Fibroblast of lung (primary cell): ENCODE measurements around the gene MRPS21. TPM values are rescaled to one million over a fixed set of nuclear protein-coding genes. Genes with fewer than 3 reads are reported as not detected.

Experiments used
- DNase-seq, 2 donors: peaks; one replicate each; pipeline versions ENCODE4 v3.0.0 to v3.0.0-alpha.2; 2010; ENCODE audit warnings: low read depth in 2 of 2
- H2AFZ ChIP-seq: 2 replicates; pipeline ENCODE4 v1.5.1; 2012; ENCODE audit warnings: low read length, control low read depth, inconsistent platforms
- H3K27ac ChIP-seq: 2 replicates; pipeline ENCODE4 v1.5.1; 2011; ENCODE audit warnings: low read length, control low read depth; ENCODE audit not compliant: insufficient read depth
- H3K27me3 ChIP-seq: 2 replicates; pipeline ENCODE4 v1.5.1; 2011; ENCODE audit warnings: mild to moderate bottlenecking, low read length; ENCODE audit not compliant: control insufficient read depth, insufficient read depth
- H3K36me3 ChIP-seq: 2 replicates; pipeline ENCODE4 v1.5.1; 2011; ENCODE audit warnings: low read length; ENCODE audit not compliant: control insufficient read depth, insufficient read depth
- H3K4me1 ChIP-seq: 2 replicates; pipeline ENCODE4 v1.5.1; 2011; ENCODE audit warnings: low read length; ENCODE audit not compliant: control insufficient read depth, insufficient read depth; ENCODE audit errors: extremely low read depth
- H3K4me2 ChIP-seq: 2 replicates; pipeline ENCODE4 v1.5.1; 2011; ENCODE audit warnings: low read length, control low read depth; ENCODE audit not compliant: insufficient read depth; ENCODE audit errors: extremely low read depth
- H3K4me3 ChIP-seq, 4 experiments: fragments of 200-600 bp in 1 of 4; sonication (generic) in 1 of 4; replicated peaks in 1 of 4; 2 replicates each; pipeline ENCODE4 v1.5.1; 2011 to 2016; ENCODE audit warnings: low read length in 4 of 4, low read depth in 3 of 4, mild to moderate bottlenecking in 3 of 4, control low read depth in 2 of 4, inconsistent platforms in 1 of 4, mixed read lengths in 1 of 4; ENCODE audit not compliant: insufficient read depth in 1 of 4; ENCODE audit errors: control extremely low read depth in 1 of 4
- H3K79me2 ChIP-seq: 2 replicates; pipeline ENCODE4 v1.5.1; 2012; ENCODE audit warnings: mild to moderate bottlenecking, low read length, inconsistent platforms; ENCODE audit not compliant: control insufficient read depth, insufficient read depth
- H3K9ac ChIP-seq: 2 replicates; pipeline ENCODE4 v1.5.1; 2011; ENCODE audit warnings: mild to moderate bottlenecking, low read length, control low read depth; ENCODE audit not compliant: insufficient read depth
- H3K9me3 ChIP-seq: 2 replicates; pipeline ENCODE4 v1.5.1; 2012; ENCODE audit warnings: low read depth, low read length; ENCODE audit not compliant: control insufficient read depth, insufficient read depth
- H4K20me1 ChIP-seq: 2 replicates; pipeline ENCODE4 v1.5.1; 2011; ENCODE audit warnings: low read length; ENCODE audit not compliant: control insufficient read depth, insufficient read depth; ENCODE audit errors: extremely low read depth
- EZH2 ChIP-seq: IDR thresholded peaks from 2 replicates; pipeline ENCODE4 v1.5.1; 2012; ENCODE audit warnings: low read length, control low read depth, mild to moderate bottlenecking; ENCODE audit errors: missing control alignments
- polyA plus RNA-seq, 2 donors: library from polyadenylated mRNA; depleted of rRNA in 1 of 2; stranded (reverse) in 1 of 2; unstranded in 1 of 2; fragments of >200 nt; gene quantifications; 2 replicates each; pipeline ENCODE4 v1.2.1, GENCODE V29; 2011 to 2012; ENCODE audit warnings: missing spikeins in 1 of 2
- total RNA-seq: library from RNA; depleted of rRNA; stranded (reverse); fragments of >200 nt; gene quantifications from 2 replicates; pipeline ENCODE4 v1.2.1, GENCODE V29; 2014
- TF ChIP-seq, protein P1 (sequence below), 2 donors: IDR thresholded peaks in 1 of 2; conservative IDR thresholded peaks in 1 of 2; 1 replicate in 1 of 2; 2 replicates in 1 of 2; pipeline ENCODE4 v1.5.1; 2011 to 2012; ENCODE audit warnings: low read length in 2 of 2, control low read depth in 1 of 2, inconsistent platforms in 1 of 2, low read depth in 1 of 2, mild to moderate bottlenecking in 1 of 2

Gene MRPS21
- total and polyA plus RNA-seq, 2 donors (not counting 1 experiment from before 2014, with no cell fraction given): 54.7 to 74.1 TPM

DNA sequence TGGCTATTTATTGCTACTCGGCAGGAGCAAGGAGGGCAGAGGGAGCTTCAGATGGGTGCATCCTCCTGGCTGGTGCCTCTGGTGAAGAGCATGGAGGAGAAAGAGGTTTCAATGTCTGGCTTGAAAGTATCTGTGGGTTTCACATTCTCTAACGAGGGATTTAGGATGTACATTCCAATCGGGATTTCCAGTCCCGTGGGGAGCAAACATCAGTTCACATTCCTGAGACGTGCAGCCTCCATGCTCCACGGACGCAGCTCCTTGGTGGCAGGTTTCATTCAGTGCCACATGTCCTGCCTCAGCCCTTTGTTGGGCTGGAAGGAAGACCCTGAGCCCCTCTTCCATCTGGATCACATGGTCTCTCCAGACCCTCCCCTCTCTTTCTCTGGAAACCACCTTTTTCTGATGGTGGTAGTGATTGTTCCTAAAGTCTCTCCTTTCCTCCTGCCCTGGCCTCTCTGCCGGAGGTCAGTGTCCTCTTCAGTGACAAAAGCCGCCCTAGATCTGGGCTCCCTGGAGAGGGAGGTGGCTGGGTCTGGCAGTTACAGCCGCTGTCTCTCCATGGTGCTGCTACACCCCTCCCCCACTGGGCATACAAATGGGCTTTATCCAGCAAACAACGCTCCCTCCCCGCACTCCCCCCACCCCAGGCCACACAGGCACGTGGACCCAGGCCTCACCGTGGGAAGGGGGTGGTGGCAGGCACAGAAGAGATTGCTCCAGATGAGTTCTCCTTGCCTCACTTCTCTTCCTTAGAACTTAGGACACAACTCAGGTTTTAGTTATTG lies 36.9 kb upstream of the MRPS21 start:
- H3K79me2 ChIP-seq: no peaks in the 10 kb centered on the region
- H3K4me3 ChIP-seq: peak overlapping the region in 1 of 4 experiments; percentile 2
- peak overlapping the region; percentile 77 for H3K4me2 ChIP-seq
- no peak overlapping the region for H3K9ac ChIP-seq
- peaks cover 9% of the 10 kb centered on the region for H3K4me1 ChIP-seq
- TF ChIP-seq, protein P1, sequence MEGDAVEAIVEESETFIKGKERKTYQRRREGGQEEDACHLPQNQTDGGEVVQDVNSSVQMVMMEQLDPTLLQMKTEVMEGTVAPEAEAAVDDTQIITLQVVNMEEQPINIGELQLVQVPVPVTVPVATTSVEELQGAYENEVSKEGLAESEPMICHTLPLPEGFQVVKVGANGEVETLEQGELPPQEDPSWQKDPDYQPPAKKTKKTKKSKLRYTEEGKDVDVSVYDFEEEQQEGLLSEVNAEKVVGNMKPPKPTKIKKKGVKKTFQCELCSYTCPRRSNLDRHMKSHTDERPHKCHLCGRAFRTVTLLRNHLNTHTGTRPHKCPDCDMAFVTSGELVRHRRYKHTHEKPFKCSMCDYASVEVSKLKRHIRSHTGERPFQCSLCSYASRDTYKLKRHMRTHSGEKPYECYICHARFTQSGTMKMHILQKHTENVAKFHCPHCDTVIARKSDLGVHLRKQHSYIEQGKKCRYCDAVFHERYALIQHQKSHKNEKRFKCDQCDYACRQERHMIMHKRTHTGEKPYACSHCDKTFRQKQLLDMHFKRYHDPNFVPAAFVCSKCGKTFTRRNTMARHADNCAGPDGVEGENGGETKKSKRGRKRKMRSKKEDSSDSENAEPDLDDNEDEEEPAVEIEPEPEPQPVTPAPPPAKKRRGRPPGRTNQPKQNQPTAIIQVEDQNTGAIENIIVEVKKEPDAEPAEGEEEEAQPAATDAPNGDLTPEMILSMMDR (conservative IDR thresholded peaks at IDR 0.05 in 1 of 2, IDR thresholded peaks at IDR 0.05 in 1 of 2; ENCODE audit: low read depth in 1 of 2, low read length in 2 of 2): no peak
- no peak for TF ChIP-seq EZH2
- peak overlapping the region; percentile 44 for H2AFZ ChIP-seq
- peak in 1 of 2 donors; percentile 23 for DNase-seq
- H3K9me3 ChIP-seq: no peaks in the 10 kb centered on the region
- no peaks in the 10 kb centered on the region for H3K36me3 ChIP-seq
- no peak overlapping the region for H3K27ac ChIP-seq
- H3K27me3 ChIP-seq: peaks cover 22% of the 10 kb centered on the region
- H4K20me1 ChIP-seq: no peaks in the 10 kb centered on the region

DNA sequence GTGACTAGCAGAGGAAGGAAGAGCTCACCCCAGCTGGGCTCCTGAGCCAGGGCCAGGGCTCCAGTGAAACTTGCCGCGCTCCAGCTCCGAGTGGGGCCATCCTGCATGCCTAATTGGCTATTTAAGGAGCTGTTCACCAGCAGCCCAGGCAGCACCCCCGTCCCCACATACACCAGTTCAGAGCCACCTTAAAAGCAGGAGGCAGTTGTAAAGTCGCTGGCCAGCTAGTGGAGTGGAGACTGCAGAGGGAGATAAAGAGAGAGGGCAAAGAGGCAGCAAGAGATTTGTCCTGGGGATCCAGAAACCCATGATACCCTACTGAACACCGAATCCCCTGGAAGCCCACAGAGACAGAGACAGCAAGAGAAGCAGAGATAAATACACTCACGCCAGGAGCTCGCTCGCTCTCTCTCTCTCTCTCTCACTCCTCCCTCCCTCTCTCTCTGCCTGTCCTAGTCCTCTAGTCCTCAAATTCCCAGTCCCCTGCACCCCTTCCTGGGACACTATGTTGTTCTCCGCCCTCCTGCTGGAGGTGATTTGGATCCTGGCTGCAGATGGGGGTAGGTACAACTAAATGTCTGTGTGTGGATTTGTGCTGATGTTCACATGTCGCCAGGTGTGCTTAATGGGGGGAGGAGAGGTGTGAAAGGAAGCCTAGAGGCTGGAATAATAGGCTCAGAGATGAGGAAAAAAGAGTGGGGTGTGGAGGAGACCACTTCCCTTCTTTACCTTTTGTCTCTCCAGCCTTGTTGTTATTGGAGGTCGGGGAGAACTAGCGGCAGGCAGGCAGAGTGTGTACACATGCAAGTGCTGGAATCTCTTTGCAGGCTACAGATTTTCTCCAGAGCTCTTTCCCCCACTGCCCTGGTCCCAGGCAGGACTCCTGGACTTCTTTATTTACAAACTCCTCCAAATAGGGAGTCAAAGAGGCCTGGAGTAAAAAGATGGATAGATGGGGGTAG lies 35.8 kb upstream of the MRPS21 start, which contains the start of gene CA14:
Gene CA14 (plus strand): TSS at position 151 of the 962 bp plus-strand sequence. CDS start 355 bp downstream, at position 506.
- Histone ChIP-seq H2AFZ (peak within 1 kb of the TSS; percentile 44), H3K4me2 (peak within 1 kb of the TSS; percentile 77), H3K79me2 (no peaks in the 10 kb centered on the region), H4K20me1 (no peaks in the 10 kb centered on the region), H3K4me3 (no peak within 1 kb of the TSS), H3K9me3 (no peaks in the 10 kb centered on the region), H3K36me3 (no peaks in the 10 kb centered on the region), H3K4me1 (peaks cover 9% of the 10 kb centered on the region), H3K9ac (no peak within 1 kb of the TSS), H3K27me3 (peaks cover 22% of the 10 kb centered on the region), H3K27ac (no peak within 1 kb of the TSS)
- TF ChIP-seq, protein P1 (conservative IDR thresholded peaks at IDR 0.05 in 1 of 2, IDR thresholded peaks at IDR 0.05 in 1 of 2; ENCODE audit: low read depth in 1 of 2, low read length in 2 of 2): no peak
- no peak for TF ChIP-seq EZH2
- peak in 1 of 2 donors; percentile 33 for DNase-seq

DNA sequence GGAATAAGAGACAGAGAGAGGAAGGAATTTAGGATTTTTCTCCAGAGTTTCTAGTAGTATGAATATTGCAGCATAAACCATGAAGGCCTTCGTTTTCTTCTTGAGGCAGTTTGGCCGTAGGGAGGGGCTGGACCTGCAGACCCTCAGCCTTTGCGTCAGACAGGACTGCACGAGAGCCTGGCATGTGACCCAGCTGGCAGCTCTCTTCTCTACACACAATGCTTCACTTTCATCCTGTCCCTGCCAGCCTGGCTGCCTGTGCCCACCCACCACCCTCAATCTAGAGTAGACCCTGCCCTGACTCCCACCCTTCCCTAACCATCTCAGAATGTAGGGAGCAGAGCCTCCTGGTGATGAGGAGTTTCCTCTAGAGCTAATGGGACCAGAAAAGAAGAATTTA lies 34.4 kb upstream of the MRPS21 start:
- no peaks in the 10 kb centered on the region for H3K79me2 ChIP-seq
- H3K27me3 ChIP-seq: peaks cover 22% of the 10 kb centered on the region
- H2AFZ ChIP-seq: no peak overlapping the region
- no peaks in the 10 kb centered on the region for H3K36me3 ChIP-seq
- DNase-seq: no peak
- H3K4me3 ChIP-seq: no peak overlapping the region
- no peak overlapping the region for H3K4me2 ChIP-seq
- H3K9ac ChIP-seq: no peak overlapping the region
- H3K27ac ChIP-seq: no peak overlapping the region
- no peaks in the 10 kb centered on the region for H3K9me3 ChIP-seq
- H3K4me1 ChIP-seq: peaks cover 9% of the 10 kb centered on the region
- TF ChIP-seq, protein P1 (conservative IDR thresholded peaks at IDR 0.05 in 1 of 2, IDR thresholded peaks at IDR 0.05 in 1 of 2; ENCODE audit: low read depth in 1 of 2, low read length in 2 of 2): no peak
- TF ChIP-seq EZH2: no peak
- no peaks in the 10 kb centered on the region for H4K20me1 ChIP-seq
